ENCODE measurements around the gene IL18BP.

The IL18BP gene

DNA sequence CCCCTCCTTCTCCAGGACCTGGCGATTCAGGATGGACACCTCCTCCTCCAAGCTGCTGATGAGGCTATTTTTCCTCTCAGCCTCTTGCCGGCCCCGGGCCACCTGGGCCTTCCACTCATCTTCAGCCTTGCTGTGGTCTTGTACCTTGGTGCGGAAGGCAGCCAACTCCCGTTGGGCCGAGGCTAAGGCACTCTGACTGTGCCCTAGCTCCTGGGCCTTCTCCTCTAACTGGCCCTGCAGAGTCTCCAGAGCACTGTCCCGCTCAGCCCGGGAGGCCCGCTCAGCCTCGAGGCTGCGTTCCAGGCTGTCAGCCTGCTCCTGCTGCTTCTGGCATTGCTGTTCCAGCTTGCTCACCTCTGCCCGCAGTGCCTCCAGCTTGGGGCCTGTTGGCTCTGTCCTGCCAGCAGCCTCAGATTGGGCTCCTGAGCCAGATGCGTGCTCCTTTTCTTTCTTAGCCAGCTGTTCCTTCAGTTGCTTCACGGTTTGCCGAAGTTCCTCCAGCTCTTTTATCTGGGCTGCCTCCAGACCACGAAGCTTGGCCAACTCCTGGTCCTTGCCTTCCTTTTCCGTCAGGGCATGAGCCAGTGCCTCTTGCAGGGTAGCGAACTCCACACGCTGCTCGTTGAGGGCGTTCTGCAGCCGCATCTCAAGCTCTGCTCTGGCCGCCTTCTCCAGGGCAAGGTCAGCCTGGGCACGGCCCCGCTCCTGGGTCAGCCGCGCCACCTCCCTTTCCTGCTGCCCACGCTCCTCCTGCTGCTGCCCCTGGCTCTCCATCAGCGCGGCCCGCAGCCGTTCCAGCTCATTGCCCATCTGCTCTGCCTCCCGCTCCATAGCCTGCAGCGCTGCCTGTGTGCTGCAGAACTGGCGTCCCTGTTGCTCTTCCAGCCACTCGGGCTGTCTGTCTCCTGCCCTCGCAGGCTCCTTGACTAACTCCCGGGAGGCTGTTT is 15.3 kb downstream of the IL18BP start:
- DNase-seq, result no peak

DNA sequence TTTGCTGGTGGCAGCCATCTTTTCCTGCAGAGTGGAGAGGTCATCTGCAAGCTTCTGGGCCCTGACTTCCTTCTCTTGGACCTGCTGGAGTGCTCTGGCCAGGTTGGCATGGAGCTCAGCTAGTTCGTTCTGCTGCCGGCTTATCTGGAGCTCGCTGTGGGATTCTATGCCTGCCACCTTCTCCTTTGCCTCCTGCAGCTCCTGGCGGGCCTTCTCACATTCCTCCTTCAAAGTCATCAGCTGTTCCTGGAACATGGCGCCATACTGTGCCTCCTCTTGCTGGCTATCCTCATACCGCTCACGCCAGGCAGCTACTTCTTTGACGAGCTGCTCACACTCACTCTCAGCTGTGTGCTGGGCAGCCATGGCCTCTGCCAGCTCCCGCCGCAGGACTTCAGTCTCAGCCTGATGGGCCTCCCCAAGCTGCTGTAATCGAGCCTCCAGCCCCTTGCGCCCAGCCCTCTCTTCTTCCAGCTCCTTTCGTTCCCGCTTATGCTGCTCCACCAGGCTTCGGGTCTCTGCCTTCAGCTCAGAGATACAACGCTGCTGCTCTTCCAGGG is 16.1 kb downstream of the IL18BP start:
- DNase-seq, result no peak

DNA sequence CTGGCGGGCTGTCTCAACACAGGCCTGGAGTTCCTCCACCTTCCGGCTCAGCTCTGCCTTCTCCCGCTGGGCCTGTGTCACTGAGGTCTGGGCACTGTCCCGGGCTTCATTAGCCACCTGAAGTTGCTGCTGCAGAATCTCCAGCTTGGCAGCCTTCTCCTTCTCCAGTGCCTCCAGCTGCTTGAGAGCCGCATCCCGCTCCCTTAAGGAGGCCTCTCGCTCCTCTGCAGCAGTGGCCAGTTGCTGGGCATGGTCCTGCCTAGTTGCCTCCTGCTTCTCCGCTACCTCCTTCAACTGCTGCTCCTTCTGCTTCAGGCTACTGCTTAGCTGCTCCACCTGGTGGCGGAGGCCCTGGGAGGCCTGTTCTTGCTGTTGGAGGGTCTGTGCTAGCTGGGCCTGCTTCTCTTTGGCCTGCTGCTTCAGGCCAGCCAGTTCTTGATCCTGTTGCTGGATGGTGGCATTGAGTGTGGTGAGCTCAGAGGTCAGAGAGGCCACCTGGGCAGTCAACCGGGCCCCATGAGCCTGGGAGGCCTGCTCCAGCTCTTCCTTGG is 16.9 kb downstream of the IL18BP start:
- DNase-seq, result no peak

DNA sequence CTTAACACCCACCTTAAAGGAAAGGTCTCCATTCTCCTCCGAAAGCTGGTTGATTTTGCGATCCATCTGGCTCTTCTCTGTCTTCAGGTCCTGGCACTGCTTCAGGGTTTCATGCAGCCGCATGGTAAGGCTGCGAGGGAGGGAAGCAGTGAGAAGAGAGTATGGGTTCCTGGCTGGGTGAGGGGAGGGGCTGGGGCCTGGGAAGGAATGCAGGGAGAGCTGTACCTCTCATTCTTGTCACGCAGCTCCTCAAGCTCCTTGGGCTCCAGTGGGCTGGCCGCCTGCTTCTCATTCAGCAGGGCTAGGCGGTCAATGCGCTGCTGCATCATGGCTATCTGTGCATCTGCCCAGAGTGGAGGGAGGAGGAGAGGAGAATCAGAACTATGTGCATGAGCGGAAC is 19.5 kb downstream of the IL18BP start:
- DNase-seq, result no peak

DNA sequence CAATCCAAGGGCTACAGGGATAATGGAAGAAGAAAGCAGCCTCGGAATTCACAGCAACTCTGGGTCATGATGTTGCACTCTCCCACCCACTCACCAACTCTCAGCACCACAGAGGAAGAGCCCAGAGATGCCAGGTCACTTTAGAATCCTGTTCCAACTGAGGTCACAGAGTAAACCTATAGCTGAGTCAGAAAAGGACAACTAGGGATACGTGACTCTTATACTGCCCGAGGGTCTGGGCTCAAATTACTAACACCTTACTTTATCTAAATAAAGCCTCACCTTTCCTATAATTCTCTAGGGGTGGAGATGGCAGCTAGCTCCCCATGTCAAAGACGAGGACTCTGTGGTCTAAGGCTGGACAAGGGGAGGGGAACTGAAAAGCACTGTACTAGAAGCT is 24.6 kb downstream of the IL18BP start:
- no peak for DNase-seq

DNA sequence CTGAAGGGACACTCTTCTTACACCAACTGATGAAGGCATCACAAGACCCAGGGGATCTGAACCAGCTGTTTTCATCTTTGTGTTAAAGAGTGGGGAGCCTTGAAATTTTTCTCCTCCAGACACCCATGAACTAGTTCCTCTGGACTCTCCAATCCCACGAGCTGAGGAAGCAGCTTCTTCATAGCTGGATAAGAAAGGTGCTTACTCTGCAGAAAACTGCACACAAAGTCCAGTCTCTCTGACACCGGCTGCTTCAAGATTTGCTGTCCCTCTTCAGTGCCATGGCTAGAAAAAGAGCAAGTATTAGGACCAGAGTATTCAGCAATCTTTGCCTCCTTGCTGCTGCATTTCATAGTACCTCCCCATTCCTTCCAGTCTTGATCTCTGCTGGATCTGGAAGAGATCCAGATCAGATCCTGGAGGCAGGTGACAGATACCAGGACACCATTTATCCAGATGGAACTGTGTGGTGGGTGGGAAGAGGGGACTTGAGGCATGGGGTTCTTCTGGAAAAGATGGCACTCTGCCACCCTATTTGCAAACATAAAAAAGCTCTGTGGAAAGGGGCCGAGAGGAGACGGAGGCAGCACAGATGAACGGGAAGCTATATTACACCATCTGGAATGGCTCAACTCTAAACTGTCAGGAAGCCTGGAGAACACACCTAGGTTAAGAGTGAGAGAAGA is 25.5 kb downstream of the IL18BP start:
- DNase-seq, result no peak

DNA sequence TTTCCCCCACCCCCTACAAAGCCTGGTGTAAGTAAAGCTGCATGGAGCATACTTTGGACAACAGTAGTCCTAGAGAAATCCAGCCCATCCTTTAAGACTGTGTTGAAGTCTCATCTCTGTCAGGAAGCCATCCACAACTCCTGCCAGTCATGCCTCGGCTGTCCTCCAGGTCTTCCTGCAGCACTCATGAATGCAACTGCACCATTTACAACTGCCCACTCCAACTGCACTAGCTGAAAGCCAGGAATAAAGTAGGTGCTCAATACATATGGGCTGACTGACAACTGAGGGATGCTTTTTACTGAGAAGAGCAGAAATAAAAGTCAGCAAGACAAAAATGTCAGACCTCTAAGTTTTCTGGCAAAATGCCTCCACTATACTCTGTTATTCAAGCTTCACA is 27.4 kb downstream of the IL18BP start:
- no peak for DNase-seq

DNA sequence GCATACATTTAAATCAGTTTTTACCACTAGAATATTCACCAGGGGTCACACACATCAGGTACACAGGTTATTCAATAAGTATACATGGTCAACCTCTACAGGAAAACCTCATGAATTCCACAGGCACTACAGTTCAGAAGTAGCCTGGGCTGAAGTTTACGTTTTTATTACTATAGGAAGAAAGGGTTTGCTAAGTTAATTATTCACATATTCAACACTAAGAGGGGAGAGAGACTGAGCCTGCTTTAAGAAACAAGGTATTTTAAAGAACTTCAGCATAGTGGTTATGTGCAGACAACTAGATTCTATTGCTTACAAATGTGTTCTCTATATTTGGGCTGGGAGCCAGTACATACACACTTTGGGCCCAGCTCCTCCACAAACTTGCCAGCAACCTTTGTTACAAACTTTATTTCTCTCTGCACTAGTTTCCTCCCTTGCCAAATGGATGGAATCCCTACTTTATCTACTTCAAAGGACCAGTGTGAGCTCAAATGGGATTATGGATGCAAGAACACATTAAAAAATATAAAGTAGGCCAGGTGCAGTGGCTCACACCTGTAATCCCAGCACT is 31.9 kb downstream of the IL18BP start:
- no peak for DNase-seq

DNA sequence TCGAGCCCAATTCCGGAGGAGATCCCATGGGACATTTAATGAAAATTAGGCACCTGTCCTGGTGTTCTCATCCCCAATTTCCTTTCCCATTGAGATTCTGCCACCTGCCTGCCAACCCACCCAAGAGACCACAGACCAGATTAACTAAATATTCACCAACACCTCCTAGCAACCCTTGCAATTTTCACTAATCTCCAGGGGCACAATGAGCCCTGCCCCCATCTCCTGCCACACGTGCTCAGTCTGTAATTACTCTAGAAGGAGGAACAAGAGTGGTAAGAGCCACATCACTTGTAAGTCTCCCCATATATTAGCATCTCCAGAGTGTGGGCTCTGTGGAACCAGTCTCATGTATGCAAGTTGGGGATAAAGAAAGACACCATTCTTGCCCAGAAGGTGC is 38.0 kb downstream of the IL18BP start:
- no peak for DNase-seq

DNA sequence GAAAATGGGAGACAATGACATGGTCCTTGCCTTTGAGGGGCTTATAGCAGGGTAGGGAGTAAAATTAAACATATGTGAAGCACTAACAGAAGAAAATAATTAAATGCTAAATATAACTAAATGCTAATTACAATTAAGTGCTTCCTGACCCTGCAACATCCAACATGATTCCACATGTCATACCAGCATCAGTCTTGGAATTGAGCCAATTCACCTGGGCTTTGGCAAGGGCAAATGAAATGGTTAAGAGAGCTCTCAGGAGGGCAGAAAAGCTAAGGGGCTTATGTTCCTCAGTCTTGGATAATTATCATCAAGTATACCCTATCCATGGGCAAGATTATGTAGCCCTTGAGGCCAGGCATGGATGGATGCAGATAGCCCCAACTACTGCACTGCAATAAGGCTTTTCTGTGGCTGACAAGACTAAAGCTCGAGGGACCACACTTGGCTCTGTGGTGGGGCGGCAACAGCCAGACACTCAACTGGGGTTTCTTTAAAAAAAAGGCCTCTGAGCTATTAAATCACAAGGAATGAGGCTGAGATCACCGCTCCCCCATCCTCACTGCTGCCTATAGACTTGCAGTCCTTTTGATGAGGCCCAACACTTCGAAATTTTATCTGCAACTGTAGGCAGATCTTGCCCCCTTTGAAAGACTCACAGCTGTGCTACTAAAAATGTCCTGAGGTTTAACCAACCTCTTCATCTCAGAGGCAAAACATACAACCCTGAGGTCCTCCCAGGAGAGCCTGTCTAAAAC is 39.0 kb downstream of the IL18BP start:
- DNase-seq, result no peak

DNA sequence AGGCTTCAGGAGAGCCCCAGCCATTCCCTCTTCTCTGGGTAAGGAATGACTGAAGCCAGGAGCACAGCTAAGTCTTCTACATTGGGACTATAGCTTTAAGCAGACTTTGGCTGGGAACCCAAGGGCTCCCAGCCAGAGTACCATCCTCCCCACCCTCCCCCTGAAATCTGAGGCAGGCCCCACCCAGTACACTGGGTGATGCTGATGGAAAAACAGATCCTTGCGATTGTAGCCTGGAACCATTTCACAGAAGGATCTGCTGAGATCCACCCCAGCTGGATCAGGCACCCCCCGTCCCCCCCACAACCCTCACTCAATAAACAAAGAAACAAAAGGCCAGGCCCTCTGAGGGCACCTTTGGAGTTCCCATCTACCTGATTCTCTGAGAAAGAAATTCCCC is 39.8 kb downstream of the IL18BP start:
- DNase-seq, result no peak

DNA sequence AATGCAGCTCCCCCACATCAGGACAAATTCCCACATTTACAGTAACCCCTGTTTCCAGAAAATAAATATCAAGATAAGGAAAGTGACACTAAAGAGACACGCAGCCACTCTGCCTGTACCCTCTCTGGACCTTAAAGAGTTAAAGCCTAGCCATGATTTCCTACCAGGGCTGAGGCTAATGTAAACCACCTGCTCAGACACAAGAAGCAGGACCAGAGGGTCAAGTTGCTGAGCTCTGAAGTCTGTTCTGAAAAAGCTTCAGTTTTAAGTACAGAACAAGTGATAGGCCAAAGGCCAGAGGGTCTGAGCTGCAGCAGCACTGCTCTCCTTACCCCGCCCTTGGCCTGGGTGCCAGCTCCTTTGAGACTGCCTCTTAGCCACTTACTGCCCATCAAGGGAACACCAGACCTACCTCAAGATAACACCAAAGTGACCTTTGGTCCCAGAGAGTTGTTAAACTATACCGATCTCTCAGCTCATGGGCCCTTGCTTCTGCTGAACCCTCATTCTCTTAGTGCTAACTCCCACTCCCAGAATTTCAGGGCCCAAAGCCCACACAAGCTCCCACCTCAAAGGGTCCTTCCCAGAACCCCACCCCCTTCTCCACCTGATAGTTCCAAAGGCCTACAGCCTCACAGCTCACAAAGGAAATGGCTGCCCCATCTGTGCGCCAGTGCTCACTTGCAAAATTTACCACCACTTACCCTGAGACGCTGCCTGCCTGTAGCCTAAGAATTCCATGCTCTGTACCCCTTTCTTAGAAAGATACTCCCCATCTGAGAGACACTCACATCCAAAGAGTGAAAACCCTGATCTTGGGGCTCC is 40.5 kb downstream of the IL18BP start:
- DNase-seq, result no peak

DNA sequence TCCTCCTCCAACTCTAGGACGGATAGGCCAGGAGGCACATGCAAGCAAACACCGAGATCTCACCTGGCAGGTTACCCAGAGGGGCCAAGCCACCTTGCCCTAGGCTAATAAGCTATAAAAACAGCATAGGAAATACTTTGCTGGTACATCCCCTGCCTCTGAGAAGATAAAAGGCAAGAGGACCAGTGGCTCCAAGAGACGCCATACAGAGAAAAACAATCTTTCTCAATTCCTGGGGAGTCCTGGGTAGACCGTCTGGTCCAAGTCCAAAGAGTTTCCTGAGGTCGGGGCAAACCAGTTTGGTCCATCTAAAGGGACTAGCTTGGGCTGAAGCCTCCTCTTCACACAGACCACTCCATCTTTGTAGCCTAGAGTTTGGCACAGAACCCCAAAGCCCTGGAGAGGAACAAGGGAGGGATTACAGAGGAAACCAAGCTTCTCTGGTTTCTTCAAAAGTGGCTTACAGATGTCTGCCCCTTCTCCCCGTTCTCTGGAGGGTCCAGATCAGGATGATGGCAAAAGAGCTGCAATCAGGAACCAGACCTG is 41.2 kb downstream of the IL18BP start:
- no peak for DNase-seq

DNA sequence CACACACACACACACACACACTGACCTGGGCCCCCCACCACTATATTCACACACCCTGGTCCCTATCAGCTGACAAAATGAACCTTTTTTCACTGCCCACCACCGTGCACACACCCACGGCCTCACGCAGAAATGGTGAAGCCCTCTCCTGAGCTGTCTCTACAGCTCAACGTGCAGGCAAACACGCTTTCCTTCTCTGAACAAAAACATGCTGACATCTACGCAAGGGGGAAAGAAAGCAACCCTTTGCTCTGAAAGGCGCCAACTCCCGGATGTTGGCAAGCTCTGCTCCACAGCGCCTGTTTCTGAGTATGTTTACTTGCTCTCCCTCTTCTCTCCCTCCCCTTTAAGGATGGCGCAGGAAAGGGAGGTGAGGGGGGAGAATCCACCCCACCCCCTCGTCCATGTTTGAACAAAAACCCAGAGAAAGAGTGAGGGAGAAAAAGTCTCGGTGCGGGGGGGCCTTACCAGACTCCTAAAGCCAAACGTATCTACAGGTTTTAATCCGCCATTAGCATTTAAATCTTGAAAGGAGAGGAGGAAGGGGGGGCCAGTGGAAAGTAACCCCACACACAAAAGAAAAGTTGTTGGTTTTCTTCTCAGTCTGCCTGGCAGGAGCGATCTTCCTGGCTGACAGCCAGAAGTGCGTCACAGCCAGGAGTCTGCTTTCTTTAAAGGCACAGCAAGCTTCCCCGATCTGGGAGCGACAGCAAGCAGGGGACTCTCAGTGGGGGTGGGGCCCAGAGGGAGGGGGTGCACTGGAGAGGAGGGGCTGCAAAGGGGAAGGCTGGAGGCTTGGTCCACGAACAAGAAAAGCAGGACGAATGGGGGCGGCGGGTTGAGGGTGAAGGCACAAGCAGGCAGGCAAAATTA is 42.0 kb downstream of the IL18BP start:
- DNase-seq, result peak; percentile 76

DNA sequence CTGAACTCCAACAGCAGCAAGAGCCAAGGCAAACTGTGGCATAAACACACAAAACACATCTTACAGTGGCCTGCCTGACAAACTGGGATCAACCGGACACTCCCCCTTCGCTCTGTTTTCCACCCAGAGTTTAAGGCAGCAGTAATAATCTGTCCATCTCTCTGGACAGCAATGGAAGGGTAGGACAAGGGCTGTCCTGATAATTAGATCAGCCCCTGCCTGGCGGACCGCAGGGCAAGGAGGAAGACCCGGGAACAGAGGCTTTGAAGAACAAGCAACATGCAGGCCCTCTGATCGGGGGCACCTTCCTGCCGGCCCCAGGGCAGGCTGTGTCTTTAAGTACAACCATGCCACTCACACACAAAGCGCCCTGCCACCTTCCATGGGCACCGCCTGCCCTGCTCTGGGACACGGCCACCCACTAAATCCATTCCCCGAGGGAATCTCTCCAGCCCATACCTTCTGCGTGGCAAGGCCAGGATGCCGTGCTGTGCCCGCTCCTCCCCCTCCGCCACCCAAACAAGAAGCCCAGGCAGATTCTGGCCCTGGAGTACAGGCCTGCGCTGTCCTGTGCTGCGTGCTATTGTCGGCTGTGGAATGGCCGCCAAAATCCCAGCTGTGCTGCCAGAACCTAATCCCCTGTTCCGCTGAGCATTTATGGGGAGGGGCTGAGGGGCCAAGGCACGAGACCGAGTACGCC is 42.8 kb downstream of the IL18BP start:
- peak; percentile 43 for DNase-seq

DNA sequence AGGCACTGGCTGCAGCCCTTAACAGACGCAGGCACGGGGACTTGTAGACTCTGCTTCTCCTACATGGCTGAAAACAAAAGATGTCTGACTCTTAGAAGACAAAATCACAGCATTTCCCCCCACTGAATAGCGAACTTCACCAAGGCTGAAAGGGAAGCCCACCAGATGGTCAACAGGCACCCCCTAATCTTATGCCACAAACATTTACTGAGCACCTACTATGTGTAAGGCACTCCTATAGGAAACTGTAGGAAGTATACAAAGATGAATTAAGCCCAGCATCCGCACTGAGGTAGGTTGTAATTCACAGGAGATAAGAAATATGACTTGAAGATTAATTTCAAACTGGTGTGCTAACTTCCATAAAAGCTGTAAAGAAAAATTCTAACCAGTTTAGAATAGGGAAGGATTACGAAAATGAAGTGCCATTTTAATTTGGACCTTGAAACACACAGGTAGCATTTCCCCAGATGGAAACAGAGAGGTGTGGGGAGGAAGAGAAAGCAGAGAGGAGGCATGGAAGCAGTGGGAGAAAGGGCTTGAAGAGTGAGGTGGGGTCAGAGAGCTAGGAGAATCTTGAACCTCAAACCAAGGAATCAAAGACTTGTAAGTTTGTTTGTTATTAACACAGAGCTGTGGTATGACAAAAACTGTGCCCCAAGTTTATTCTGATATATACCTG is 43.5 kb downstream of the IL18BP start:
- DNase-seq, result no peak

DNA sequence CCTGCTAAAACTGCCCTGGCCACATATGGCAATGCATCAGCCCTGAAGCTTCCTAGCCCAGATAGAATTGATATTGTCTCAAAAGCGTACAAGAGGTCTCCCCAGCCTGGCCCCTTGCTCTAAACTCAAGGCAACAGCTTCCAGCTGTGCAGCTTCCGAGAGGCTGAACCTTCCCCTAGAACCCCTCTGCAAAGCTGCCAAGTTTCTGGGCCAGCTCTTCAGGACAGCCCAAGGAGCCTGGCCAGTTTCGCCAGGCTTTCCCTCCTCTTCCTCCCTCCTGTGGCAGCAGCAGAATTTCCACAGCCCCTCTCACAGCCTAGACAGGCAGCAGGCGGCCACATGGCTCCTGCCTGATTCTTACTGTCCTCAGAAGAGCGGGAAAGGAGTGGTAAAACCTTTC is 47.1 kb downstream of the IL18BP start:
- no peak for DNase-seq

DNA sequence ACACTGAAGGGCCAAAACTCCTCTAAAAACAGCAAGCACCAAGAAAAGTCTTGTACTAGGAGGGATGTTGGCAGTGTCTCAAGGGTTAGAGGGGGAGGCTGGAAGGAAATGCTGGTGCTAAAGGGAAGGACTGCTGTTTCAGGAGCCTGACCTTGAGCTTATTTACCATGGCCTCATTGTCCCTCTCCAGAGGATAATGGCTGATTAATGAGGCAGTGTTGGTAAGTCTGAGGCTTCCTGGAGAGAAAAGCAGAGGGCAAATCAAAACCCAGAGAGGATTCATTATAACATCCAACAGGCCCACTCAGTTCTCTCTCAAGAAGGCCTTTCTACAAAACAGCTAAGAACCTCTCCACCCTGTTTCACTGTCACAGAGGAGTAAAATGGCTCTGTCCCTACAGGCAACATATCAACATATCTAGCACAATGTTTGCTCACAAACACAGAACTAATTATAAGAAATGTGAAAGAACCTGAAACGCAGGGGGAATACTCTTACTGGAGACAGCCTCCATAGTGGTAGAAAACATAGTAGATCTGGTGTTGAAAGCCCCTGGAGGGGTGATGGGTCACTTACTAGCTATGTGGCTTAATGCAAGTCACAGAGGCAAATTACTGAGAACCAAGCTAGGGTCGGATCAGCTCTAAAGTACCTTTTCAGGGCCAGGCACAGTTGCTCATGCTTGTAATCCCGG is 50.2 kb downstream of the IL18BP start:
- no peak for DNase-seq

Measured in stimulated activated CD4-positive, alpha-beta T cell treated with anti-CD3 and anti-CD28 coated beads, Interleukin-4, amount 100 ng/mL, for 1 hour (primary cell).